PC-3 (cell line): ENCODE data around the gene CCAR1.

ENCODE experiments used
- CTCF ChIP-seq: fragments of 300-600 bp; sonication (generic); conservative IDR thresholded peaks from 2 replicates; pipeline ENCODE4 v1.5.1; 2017; ENCODE audit warnings: antibody characterized with exemption, low read depth, mild to moderate bottlenecking, low read length
- EZH2 ChIP-seq: fragments of 300-600 bp; sonication (generic); IDR thresholded peaks from one replicate; pipeline ENCODE4 v1.6.1; 2017; ENCODE audit warnings: antibody characterized with exemption, mild to moderate bottlenecking, low read length; ENCODE audit not compliant: unreplicated experiment
- EZH2phosphoT487 ChIP-seq: fragments of 300-600 bp; sonication (generic); IDR thresholded peaks from 2 replicates; pipeline ENCODE4 v1.6.1; 2018; ENCODE audit warnings: mild to moderate bottlenecking, antibody characterized with exemption, low read length, borderline replicate concordance

- TF ChIP-seq CTCF (no peak), EZH2 (no peak), EZH2phosphoT487 (no peak)
Observed at GRCh38 chr10:68700197-68700596, 20.8 kb upstream of the CCAR1 start.
